HG03103 (cell line): ENCODE results near the gene ARPC1A.
A peak's percentile ranks its signal among the peaks of the same experiment; 100 is the strongest.
"Not testable (repeated sequence)": the region's sequence is repeated elsewhere in the genome, so short reads cannot be mapped to it uniquely, and the experiment has no call there.

Experiments
- ATAC-seq: cut with Tn5 transposase; IDR thresholded peaks from one replicate; pipeline ENCODE4 v1.9.1; 2021; ENCODE audit warnings: low read depth; ENCODE audit not compliant: unreplicated experiment

The ARPC1A gene

DNA sequence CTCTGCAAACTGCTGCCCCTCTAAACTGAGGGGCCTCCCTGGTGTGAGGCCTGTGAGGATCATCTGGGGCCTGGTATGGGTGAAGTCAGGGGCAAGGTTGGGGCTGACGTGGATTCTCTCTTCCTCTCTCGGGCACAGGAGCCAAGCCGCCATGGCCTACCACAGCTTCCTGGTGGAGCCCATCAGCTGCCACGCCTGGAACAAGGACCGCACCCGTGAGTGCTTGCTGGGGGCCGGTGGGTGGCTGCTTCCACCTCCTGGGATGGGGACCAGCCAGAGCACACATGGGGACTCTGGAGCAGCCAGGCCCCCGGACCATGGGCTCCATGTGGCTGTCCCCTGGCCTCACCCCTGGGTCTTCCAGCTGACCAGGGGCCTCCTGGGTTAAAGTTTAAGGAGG is 59.9 kb downstream of the ARPC1A start:
- no peak for ATAC-seq

DNA sequence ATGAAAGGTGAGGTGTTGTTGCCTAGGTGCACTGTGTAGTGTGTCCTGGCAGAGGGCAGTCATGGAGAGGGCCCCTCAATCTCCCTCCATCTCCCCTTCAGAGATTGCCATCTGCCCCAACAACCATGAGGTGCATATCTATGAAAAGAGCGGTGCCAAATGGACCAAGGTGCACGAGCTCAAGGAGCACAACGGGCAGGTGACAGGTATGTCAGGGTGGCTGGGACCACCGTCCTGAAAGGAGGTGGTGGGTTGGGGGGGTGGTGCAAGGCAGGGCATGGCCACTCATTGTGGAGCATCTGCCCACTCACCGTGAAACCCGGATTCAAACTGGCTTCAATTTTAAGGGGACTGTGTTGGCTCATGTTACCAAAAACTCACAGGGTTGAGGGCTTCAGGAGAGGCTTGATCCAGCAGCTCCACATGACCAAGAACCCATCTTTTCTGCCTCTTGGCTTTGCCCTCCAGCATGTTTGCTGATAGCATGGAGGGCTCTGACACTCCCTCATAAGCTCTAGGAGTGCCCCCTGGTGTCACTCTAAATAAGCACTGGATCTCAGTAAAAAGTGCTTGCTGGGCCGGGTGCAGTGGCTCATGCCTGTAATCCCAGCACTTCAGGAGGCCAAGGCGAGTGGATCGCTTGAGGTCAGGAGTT is 61.0 kb downstream of the ARPC1A start:
- ATAC-seq: no peak

DNA sequence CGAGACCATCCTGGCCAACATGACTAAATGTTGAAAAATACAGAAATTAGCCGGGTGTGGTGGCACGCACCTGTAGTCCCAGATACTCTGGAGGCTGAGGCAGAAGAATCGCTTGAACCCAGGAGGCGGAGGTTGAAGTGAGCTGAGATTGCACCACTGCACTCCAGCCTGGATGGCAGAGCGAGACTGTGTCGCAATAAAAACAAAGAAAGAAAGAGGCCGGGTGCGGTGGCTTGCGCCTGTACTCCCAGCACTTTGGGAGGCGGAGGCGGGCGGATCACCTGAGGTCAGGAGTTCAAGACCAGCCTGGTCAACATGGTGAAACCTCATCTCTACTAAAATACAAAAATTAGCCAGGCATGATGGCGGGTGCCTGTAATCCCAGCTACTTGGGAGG is 61.5 kb downstream of the ARPC1A start:
- ATAC-seq: not testable (repeated sequence)

DNA sequence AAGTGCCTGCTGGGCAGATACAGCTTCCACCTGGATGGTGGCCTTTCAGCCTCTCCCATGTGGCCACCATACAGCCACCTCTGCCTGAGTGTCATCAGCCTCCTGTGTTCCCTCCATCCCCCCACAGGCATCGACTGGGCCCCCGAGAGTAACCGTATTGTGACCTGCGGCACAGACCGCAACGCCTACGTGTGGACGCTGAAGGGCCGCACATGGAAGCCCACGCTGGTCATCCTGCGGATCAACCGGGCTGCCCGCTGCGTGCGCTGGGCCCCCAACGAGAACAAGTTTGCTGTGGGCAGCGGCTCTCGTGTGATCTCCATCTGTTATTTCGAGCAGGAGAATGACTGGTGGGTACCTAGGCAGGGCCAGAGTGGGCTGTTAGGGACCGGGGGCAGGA is 62.2 kb downstream of the ARPC1A start:
- no peak for ATAC-seq

DNA sequence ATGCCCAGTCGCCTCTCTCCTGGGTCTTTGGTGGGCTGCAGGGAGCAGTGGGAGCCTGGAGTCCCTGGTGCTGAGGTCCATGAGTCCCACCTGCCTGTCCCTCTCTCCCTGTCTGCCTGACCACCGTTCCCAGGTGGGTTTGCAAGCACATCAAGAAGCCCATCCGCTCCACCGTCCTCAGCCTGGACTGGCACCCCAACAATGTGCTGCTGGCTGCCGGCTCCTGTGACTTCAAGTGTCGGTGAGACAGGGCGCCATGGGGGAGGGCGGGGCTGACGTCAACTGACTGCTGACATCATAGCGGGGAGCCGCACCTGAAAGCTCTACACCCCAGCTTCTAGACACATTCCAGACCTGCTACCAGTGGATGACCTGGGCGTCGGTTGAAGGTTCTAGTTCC is 64.1 kb downstream of the ARPC1A start:
- no peak for ATAC-seq

DNA sequence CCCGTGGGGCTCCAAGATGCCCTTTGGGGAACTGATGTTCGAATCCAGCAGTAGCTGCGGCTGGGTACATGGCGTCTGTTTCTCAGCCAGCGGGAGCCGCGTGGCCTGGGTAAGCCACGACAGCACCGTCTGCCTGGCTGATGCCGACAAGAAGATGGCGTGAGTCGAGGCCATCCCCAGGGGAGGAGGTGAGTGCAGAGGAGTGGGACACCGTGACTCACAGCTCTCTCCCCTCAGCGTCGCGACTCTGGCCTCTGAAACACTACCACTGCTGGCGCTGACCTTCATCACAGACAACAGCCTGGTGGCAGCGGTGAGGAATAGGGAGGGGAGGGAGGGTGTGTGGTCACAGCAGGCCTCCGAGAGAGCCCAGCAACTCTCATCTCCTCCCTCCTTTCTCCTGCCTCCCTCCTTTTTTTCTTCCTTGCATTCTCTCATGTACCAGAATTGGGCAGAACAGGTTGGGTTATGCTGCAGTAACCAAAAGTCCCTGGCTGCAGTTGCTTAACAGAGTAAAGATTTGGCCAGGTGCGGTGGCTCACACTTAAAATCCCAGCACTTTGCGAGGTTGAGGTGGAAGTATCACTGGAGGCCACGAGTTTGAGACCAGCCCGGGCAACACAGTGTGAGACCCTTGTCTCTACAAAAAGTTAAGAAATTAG is 65.4 kb downstream of the ARPC1A start:
- ATAC-seq: no peak

DNA sequence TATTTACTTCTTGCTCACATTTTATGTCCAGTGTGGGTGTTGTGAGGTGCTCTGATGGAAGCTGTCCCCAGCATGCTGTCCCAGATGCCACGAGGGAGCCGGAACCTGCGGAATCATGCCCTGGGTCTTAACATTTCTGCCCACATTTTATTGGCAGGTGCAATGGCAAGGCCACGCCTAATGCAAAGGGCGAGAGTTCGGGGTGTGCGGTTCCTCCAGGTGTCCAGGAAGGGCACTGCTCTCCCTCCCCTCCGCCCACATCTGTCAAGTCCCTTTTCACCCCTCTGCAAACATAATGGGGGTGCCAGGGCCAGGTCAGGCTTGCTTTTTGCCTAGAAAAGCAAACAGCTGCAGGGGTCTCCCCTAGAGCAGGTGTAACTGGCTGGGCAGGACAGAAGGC is 66.3 kb downstream of the ARPC1A start:
- ATAC-seq: no peak

DNA sequence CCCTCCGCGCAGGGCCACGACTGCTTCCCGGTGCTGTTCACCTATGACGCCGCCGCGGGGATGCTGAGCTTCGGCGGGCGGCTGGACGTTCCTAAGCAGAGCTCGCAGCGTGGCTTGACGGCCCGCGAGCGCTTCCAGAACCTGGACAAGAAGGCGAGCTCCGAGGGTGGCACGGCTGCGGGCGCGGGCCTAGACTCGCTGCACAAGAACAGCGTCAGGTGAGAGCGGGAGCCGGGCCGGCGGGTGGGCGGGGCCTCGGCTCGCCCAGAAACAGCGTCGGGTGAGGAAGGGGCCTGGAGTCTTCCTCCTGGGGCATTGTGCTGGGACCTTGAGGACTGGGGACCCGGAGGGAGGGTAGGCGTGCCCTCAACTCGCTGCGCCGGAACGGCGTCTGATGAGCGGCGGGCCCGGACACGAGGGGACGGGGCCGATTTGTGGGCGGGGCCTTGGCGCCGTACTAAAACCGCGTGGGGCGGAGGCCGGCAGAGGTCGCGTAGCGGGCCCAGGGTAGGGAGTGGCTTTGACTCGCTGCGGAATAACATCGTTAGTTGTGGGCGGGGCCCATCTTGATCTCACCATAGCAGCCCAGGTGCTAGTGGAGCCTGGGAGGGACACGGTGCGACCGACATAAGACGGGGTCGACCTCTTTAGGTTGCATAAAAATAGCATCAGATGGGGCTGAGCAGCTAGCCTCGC is 67.1 kb downstream of the ARPC1A start:
- peak; percentile 60 for ATAC-seq

DNA sequence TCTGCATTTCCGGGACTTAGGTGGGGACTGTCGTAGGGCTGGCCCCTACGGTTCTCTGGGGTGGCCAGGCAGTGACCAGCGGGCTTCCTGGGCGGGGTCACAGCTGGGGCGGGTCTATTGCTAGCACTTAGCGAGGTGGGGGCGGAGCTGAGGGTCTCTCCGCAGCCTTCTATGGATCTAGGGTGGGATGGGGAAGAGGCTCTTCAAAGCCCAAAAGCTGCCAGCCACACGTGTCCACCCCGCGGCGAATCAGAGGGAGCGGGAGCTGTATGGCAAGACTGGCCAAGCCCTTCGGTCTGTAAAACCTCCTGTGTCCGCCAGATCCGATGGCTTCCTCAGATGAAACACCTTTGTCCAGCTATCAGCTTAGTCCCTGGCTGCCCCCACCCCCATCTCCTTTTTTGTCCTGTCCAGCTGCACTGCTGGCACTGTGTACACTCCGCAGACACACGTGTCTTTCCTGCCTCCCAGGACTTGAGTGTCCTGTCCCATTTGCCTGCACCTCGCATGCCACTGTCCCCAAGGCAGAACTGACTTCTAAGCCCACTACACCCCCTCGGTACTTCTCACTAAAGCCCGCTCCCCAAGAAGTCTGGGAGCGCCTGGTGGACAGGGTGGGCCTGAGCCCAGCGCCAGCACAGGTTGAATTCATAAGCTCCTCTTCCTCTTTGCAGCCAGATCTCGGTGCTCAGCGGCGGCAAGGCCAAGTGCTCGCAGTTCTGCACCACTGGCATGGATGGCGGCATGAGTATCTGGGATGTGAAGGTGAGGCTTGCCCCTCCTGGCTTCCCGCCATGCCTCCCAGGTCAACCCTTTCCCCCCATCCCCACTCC is 67.9 kb downstream of the ARPC1A start:
- no peak for ATAC-seq

DNA sequence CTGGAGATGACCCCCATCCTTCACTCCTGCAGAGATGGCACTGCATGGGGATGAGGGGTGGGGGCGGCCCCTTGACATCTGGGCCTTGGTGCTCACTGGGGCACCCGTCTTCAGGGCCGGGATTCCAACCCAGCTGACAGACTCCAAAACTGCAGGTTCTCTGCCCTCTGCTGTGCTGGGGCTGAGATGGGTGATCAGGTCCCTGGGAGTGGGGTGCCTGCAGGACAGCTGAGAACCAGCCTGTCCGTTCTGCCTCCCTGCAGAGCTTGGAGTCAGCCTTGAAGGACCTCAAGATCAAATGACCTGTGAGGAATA is 68.4 kb downstream of the ARPC1A start:
- no peak for ATAC-seq

DNA sequence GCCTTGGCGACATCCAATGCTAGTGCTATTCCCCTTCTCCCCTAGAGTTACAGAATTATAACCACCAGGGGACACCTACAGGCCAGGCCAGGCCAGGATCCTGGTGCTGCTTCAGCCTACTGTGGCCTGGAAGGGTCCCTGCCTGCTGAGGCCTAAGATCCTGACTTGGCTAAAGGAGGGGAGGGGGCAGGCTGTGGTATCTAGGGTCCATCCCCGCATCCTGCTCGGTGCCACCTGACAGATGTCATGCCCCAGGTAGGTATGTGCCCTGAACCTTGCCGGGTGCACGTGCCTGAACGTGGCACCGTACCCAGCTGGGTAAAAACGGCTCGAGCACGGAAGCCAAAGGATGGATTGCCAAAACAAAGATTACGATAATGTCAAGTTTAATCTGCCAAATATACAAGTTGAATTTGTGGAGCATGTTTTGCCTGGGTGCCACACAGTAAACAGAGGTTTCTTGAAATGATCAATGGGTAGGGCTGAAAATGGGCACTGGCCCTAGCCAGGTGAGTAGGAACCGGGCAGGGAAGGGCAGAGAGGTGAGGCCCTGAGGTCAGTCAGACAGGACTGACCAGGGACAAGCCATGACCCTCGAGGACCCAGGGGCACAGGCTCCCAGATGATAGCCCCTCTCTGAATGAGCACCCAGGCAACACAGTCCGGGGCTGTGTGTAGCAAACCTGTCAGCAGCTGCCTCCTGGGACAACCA is 70.1 kb downstream of the ARPC1A start:
- no peak for ATAC-seq

DNA sequence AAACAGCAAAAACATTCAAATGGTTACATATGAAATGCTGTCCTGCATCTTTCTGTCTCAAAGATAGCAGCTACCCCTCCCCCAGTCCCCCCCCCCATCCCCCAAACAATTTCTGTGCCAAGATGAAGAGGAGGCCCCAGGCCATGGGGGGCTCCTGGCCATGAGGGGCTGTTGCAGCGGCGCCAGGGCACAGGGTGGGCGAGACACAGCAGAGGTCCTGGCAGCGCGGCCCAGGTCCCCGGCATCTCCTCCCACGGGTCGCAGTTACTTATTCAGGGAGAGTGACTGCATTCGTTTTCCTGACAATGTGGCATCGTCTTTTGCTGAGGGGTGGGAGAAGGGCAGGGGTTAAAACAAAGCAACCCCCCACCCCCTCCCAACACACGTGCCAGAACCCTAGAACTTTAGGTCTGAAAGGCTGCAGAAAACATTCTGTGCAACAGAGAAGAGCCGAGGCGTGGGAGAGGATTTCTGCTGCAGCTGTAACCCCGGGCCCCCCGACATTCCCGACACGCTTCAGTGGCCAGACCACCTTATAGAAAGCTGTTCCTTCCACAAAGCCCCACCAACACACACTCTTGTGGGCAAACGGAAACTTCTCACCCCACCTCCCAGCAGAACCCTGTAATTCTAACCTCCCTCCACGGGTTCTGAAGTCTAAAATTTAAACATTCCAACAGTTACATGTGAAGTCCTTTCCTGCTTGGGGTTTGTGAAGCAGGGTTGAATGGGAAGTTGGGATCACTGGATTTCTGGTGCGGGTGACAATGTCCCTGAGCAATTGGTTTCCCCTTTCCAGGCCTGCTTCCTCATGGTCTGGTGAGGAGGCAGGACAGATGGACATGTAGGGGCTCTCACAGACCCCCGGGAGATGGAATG is 71.0 kb downstream of the ARPC1A start:
- no peak for ATAC-seq

DNA sequence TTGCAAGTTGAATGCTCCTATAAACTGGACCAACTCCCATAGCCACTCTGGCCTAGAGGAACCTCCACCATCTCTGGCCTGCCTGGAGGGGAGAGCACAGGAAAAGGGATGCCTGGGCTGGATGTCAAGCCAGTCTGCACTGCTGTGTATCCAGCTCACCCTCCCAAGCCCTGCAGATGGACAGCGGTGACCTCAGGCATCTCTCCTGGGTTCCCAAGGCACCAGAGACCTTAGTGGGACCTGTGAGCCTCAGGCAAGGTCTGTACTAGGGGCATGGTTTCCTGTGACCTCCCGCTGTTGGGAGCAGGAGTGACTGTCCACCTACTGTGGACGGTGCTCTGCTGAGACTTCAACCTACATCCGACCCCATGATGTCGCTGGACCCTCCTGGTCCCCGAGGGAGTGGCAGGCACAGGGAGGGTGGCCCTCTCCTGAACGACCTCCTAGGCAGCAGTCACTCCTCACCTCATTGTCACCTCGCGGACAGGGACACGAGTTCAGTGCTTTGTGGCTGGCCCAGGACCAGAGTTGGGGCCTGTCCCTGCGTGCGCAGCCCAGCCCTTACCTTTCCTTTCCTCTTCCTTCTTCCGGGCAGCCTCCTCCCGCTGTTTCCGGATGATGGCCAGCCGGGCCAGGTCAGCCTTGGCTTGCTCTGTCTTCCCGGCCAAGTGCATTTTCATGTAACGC is 71.7 kb downstream of the ARPC1A start:
- ATAC-seq: no peak

DNA sequence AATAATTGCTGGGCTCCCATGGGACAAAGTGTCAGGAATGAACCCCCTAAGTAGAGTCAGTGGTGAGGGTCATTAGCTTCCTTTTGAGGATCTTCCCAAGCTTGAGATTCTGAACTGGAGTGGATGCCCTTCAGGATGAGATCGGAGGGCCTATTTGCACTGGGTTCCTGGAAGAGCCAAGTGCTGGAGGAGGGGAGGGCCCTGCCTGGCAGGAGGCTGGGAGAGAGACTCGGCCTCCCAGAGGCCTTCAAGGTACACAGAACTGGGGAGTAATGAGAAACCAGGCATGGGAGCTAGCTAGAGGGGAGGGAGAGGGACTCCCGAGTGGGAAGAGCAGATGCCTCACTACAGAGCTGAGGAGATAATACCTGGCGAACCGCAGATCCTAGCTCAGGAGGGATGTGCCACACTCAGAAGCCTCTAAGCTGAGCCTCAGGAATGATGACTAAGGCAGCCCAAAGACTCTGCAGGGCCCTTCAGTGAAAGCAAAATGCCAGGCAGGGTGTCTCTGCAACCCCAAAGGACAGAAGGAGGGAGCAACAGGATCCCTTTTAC is 73.3 kb downstream of the ARPC1A start:
- ATAC-seq: no peak

DNA sequence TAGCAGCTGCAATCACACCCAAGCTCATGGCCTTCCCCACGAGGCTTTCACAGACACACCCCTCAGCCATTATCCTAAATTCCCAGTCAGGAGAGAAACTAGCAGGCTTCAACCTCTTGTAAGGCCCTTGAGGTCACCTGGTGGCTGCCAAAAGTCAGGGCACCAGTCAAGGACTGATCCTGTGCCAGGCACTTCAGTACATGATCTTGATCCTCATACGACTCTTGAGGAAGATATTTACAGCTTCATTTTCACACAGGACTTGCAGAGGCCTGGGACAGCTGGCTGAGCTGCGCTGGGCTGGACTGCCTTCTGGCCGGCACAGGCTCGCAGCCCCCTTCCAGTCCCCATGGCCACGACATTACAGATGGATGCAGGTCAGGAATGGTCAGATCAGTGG is 73.9 kb downstream of the ARPC1A start:
- ATAC-seq: no peak

DNA sequence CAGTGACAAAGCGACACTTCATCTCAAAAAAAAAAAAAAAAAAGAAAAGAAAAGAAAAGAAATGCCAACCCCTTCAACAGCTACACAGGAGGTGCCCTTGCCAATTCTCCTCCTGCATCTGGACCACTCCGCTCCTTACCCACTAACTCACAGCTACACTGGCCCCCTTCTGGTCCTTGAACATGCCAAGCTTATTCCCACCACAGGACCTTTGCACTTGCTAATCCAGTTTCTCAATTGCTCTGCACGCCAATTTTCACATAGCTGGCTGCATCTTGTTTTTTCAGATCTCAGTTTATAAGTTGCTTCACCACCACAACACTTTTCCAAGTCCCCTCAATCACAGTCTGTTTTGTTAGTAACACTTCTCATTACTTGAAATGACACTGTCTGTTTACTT is 77.2 kb downstream of the ARPC1A start:
- ATAC-seq: no peak

DNA sequence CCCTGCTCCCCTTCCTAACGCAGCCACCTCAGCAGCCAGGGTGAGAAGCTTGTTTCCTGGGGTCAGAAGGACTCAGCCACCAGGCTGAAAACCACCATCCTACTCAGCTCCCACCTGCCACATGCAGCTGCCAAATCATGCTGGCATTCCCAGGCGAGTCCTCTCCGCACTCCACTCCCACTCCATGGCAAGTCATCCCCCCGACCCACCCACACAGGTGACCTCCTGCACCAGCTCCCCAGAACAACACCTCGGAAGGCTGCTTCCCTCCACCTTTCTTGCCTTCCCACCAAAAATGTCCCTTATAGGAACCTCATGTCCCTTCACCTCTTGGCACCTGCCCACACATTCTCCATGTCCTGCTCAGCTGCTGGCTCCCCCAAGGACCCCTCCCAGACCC is 78.1 kb downstream of the ARPC1A start:
- no peak for ATAC-seq

DNA sequence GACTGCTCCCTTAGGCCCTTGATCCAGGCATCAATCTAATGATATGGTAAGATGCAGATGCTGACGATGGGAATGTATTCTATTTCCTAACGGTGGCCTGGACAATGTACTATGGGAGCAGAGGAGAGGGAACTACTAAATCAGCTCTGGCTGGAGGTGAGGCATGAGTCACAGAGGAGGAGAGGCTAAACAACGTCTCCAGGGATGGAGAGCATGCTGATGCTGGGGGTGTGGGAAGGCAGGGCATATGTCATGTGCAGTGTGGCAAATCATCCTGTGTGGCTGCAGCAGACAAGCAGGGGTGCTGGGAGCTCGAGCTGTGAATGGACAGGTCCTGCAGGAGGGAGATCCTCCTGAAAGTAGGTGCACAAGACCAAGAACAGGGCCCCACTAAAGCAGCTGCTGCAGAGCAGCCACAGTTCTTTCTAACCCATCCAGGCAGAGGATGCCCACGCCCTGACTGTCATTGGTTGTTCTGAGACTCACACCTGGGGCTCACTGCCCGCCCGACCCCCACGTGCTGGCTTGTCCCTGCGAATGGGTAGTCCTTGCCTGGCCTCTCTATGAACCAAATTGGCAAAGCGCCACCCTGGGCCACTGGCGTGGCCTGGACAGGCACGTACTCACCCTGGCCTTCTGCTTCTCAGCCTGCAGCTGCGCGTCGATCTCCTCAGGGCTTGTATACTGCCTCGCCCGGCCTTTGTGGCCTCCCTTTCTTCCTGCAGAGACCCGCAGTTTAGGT is 78.7 kb downstream of the ARPC1A start:
- no peak for ATAC-seq
